K562 (cell line): ENCODE measurements around the gene G6PD. TPM values are rescaled to one million over a fixed set of nuclear protein-coding genes. Genes with fewer than 3 reads are reported as not detected.

ENCODE experiments used
- ATAC-seq: fragments of 200-7000 bp; cut with Tn5 transposase; 3 replicates; pipeline ENCODE4 v1.9.1; 2020; ENCODE audit warnings: moderate library complexity
- BruUV-seq: library from RNA; stranded (reverse); fragments of 400-500 nt; replicated peaks from 2 replicates; lab custom pipeline; 2021; lab: Mats Ljungman, UMichigan
- CTCF ChIA-PET: fragments of 300-600 bp; formaldehyde crosslinking; extraction: SDS; loops from one replicate; lab custom pipeline; 2021; ENCODE audit warnings: low intra/inter-chr PET ratio; lab: Yijun Ruan, JAX
- POLR2A ChIA-PET: fragments of 300-600, 350-650 bp; sonication (Branson Sonifier 250); formaldehyde crosslinking; extraction: SDS; loops from one replicate; lab custom pipeline; 2021; ENCODE audit warnings: antibody characterized with exemption, inconsistent platforms; lab: Yijun Ruan, JAX
- DNase-seq, 4 experiments: peaks; one replicate each; pipeline versions ENCODE4 v3.0.0 to v3.0.0-alpha.2; 2011 to 2018; ENCODE audit warnings: low spot score in 3 of 4, mixed read lengths in 3 of 4; ENCODE audit errors: extremely low read depth in 1 of 4
- FAIRE-seq: peaks from 2 replicates; lab custom pipeline; 2011; peaks lifted over from hg19 to GRCh38; lab: Jason Lieb, UNC
- H2AFZ ChIP-seq: 2 replicates; pipeline ENCODE4 v1.6.0; 2011; ENCODE audit warnings: low read depth, low read length, control low read depth, inconsistent platforms
- H3K27ac ChIP-seq: fragments of 200-600 bp; 3 replicates; pipeline ENCODE4 v1.8.0; 2011; ENCODE audit warnings: low read depth, mild to moderate bottlenecking, control low read depth, inconsistent platforms, low read length, moderate library complexity, mixed read lengths; ENCODE audit errors: extremely low read depth
- H3K27me3 ChIP-seq, 2 experiments: fragments of 300-600 bp in 1 of 2; 2 replicates in 1 of 2; 3 replicates in 1 of 2; pipeline versions ENCODE4 v1.6.0 to v1.8.0; 2011; ENCODE audit warnings: inconsistent platforms in 2 of 2, low read length in 2 of 2, mild to moderate bottlenecking in 1 of 2, mixed read lengths in 1 of 2, moderate library complexity in 1 of 2; ENCODE audit not compliant: control insufficient read depth in 2 of 2, insufficient read depth in 2 of 2
- H3K36me3 ChIP-seq: fragments of 300-600 bp; 3 replicates; pipeline ENCODE4 v1.8.0; 2011; ENCODE audit warnings: mild to moderate bottlenecking, low read length, inconsistent platforms; ENCODE audit not compliant: control insufficient read depth, insufficient read depth
- H3K4me1 ChIP-seq, 2 experiments: fragments of 200-600 bp in 1 of 2; replicated peaks in 1 of 2; 2 replicates in 1 of 2; 3 replicates in 1 of 2; pipeline versions ENCODE4 v1.5.1 to v1.8.0; 2011; ENCODE audit warnings: inconsistent platforms in 2 of 2, low read length in 2 of 2, mild to moderate bottlenecking in 1 of 2, mixed read lengths in 1 of 2, moderate library complexity in 1 of 2; ENCODE audit not compliant: control insufficient read depth in 2 of 2, insufficient read depth in 2 of 2
- H3K4me2 ChIP-seq: 2 replicates; pipeline ENCODE4 v1.6.1; 2011; ENCODE audit warnings: low read length, control low read depth, inconsistent platforms, mixed read lengths; ENCODE audit not compliant: insufficient read depth
- H3K4me3 ChIP-seq: fragments of 200-600 bp; sonication (generic), shearing (Covaris generic); 2 replicates; pipeline ENCODE4 v1.5.1; 2016; ENCODE audit warnings: control low read depth, inconsistent platforms
- H3K79me2 ChIP-seq: fragments of 200-600 bp; 3 replicates; pipeline ENCODE4 v1.8.0; 2011; ENCODE audit warnings: low read length, inconsistent platforms; ENCODE audit not compliant: control insufficient read depth, insufficient read depth
- H3K9ac ChIP-seq, 2 experiments: 2 replicates each; pipeline versions ENCODE4 v1.6.0 to v1.6.1; 2011; ENCODE audit warnings: low read depth in 2 of 2, low read length in 2 of 2, control low read depth in 1 of 2, inconsistent platforms in 1 of 2, mild to moderate bottlenecking in 1 of 2, mixed read lengths in 1 of 2; ENCODE audit not compliant: insufficient read depth in 1 of 2
- H3K9me1 ChIP-seq: one replicate; pipeline ENCODE4 v1.6.0; 2011; ENCODE audit warnings: inconsistent platforms, mild to moderate bottlenecking, low read length, moderate library complexity; ENCODE audit not compliant: control insufficient read depth, insufficient read depth
- H3K9me3 ChIP-seq: replicated peaks from 2 replicates; pipeline ENCODE4 v1.5.1; 2011; ENCODE audit warnings: low read depth, low read length, inconsistent platforms; ENCODE audit not compliant: control insufficient read depth, insufficient read depth
- H4K20me1 ChIP-seq: replicated peaks from 2 replicates; pipeline ENCODE4 v1.6.1; 2011; ENCODE audit warnings: low read length, inconsistent platforms, mixed read lengths; ENCODE audit not compliant: control insufficient read depth, insufficient read depth
- C11orf30 ChIP-seq: fragments of 450-650 bp; IDR thresholded peaks from 2 replicates; pipeline ENCODE4 v1.6.1; 2016; ENCODE audit warnings: low read depth, mild to moderate bottlenecking
- WGBS: fragments of 100-300 bp; shearing (Covaris generic); methylation state at CpG from one replicate; pipeline ENCODE4 v1.1.6; 2016; ENCODE audit warnings: low coverage, mixed read lengths; ENCODE audit not compliant: insufficient coverage; ENCODE audit errors: missing lambda C conversion rate; 5-methylcytosine and 5-hydroxymethylcytosine counted together
- in situ Hi-C: fragments of 300-500 bp; cut with MboI; formaldehyde crosslinking; loops from 4 replicates; pipeline ENCODE4 v1.15.0; 2018; ENCODE audit warnings: inconsistent platforms, mixed read lengths
- intact Hi-C: fragments of 100-400 bp; cut with micrococcal nuclease; formaldehyde crosslinking; loops from 2 replicates; pipeline ENCODE4 v1.14.2; 2022
- polyA plus RNA-seq, 8 experiments: library from polyadenylated mRNA; depleted of rRNA in 4 of 8; stranded (reverse) in 5 of 8; unstranded in 3 of 8; fragments of >200 nt; fragmentation: Nextera tagmentation in 2 of 8; fragmentation: Illumina TruSeq in 1 of 8; extraction: Ambion mirVana in 2 of 8; extraction: Trizol in 1 of 8; gene quantifications; 2 replicates each; pipeline versions ENCODE4 v1.2.1 to v1.2.3, GENCODE V29; 2011 to 2014; ENCODE audit warnings: inconsistent platforms in 1 of 8, missing spikeins in 1 of 8
- total RNA-seq, 7 experiments: library from RNA; depleted of rRNA in 6 of 7; stranded (reverse); fragments of >200 nt in 6 of 7; fragmentation: Illumina TruSeq in 2 of 7; extraction: Trizol in 2 of 7; gene quantifications; 2 replicates each; pipeline versions ENCODE4 v1.2.1 to v1.2.3, GENCODE V29; 2011 to 2021; ENCODE audit warnings: low replicate concordance in 1 of 7
- TF ChIP-seq, protein P1 (sequence below): IDR thresholded peaks from 2 replicates; pipeline ENCODE4 v1.6.1; 2011; ENCODE audit warnings: borderline replicate concordance, low read depth, mild to moderate bottlenecking, moderate library complexity, low read length; ENCODE audit not compliant: insufficient read depth, poor library complexity, severe bottlenecking
- TF ChIP-seq, protein P2 (sequence below): IDR thresholded peaks from 2 replicates; pipeline ENCODE4 v1.6.1; 2016; ENCODE audit warnings: missing genetic modification characterization, missing compliant biosample characterization
- TF ChIP-seq, protein P3 (sequence below): sonication (generic); formaldehyde crosslinking; IDR thresholded peaks from 2 replicates; pipeline ENCODE4 v1.8.0; 2022; ENCODE audit warnings: missing genetic modification reagents, mild to moderate bottlenecking, moderate library complexity, borderline replicate concordance

Gene G6PD
- total and polyA plus RNA-seq, 9 of the 15 experiments (the other 6 are each of a cell fraction or from before 2014, with no cell fraction given) = 2.9 to 222 (median 66.4) TPM

DNA sequence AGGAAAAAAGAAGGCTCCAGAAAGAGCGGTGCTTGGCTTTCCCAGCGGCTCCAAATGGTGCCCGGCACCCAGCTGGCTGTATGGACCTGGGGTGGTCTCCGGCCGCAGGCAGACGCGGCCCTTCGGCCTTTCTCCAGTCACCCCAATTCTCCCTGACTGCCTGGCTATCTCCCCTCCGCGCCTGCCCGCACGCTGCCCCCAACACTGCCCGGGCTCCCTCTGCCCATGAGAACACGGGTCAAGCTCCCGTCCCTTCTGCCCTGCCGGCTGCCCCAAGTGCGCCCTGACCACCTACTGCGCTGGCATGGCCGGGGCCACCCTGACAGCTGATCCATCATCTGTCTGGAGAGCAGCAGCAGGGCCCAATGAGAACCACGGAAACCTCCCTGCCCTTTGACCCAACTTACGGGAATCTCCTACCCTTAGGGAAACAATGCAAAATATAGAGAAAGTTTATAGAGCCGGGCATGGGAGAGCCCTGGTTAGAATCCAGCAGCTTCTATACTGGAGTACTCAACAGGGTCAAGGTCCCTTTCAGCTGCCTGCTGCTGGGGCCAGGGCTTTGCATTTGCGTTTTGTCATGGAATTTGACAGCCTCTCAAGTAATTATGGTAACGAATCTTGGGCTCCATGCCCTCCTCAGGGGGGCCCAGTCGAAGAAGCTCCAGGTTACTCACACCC is 29.4 kb downstream of the G6PD start:
- Histone ChIP-seq H3K9me3 (no peaks in the 10 kb centered on the region), H3K36me3 (peaks cover 7% of the 10 kb centered on the region; the same call in 2 of the 3 replicates), H2AFZ (peak overlapping the region; percentile 98), H3K79me2 (peaks cover 25% of the 10 kb centered on the region), H3K4me2 (peak overlapping the region; percentile 99; the same call in 1 of the 2 replicates), H3K9ac (peak overlapping the region; percentile 78 to 93), H3K4me1 (peaks cover 13 to 32% of the 10 kb centered on the region in 2 experiments; a peak in 4 of 5 replicates), H3K27ac (peak overlapping the region; percentile 90), H3K9me1 (no peaks in the 10 kb centered on the region), H3K4me3 (no peak overlapping the region), H3K27me3 (no peaks in the 10 kb centered on the region), H4K20me1 (no peaks in the 10 kb centered on the region)
- in situ Hi-C loops = no loop called here
- BruUV-seq = no TSS peak
- ATAC-seq (no peak), FAIRE-seq (no peak), DNase-seq (no peak)
- WGBS = 75% methylated on average over 14 of the region's 25 CpGs
- ChIA-PET CTCF (no interaction called here), POLR2A (interaction anchor here (1.1 to 1.7 kb wide), 3 partner anchors 10 to 149 kb away, joined by 3 to 8 read pairs (median 3); partner anchors contain the start of gene SLC10A3)
- intact Hi-C loops = loop anchor here (5.0 kb wide), 1 partner anchor 35 kb away; no protein-coding TSS in a partner anchor
- TF ChIP-seq, protein P1, sequence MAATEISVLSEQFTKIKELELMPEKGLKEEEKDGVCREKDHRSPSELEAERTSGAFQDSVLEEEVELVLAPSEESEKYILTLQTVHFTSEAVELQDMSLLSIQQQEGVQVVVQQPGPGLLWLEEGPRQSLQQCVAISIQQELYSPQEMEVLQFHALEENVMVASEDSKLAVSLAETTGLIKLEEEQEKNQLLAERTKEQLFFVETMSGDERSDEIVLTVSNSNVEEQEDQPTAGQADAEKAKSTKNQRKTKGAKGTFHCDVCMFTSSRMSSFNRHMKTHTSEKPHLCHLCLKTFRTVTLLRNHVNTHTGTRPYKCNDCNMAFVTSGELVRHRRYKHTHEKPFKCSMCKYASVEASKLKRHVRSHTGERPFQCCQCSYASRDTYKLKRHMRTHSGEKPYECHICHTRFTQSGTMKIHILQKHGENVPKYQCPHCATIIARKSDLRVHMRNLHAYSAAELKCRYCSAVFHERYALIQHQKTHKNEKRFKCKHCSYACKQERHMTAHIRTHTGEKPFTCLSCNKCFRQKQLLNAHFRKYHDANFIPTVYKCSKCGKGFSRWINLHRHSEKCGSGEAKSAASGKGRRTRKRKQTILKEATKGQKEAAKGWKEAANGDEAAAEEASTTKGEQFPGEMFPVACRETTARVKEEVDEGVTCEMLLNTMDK = no peak
- TF ChIP-seq, protein P2, sequence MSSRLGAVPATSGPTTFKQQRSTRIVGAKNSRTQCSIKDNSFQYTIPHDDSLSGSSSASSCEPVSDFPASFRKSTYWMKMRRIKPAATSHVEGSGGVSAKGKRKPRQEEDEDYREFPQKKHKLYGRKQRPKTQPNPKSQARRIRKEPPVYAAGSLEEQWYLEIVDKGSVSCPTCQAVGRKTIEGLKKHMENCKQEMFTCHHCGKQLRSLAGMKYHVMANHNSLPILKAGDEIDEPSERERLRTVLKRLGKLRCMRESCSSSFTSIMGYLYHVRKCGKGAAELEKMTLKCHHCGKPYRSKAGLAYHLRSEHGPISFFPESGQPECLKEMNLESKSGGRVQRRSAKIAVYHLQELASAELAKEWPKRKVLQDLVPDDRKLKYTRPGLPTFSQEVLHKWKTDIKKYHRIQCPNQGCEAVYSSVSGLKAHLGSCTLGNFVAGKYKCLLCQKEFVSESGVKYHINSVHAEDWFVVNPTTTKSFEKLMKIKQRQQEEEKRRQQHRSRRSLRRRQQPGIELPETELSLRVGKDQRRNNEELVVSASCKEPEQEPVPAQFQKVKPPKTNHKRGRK (tag) = no peak
- TF ChIP-seq, protein P3, sequence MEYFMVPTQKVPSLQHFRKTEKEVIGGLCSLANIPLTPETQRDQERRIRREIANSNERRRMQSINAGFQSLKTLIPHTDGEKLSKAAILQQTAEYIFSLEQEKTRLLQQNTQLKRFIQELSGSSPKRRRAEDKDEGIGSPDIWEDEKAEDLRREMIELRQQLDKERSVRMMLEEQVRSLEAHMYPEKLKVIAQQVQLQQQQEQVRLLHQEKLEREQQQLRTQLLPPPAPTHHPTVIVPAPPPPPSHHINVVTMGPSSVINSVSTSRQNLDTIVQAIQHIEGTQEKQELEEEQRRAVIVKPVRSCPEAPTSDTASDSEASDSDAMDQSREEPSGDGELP = 0 out of 2 replicates have a peak, but pooled peaks have one; percentile 18
- TF ChIP-seq C11orf30 = no peak
